Measurements from ENCODE around the gene ABHD14A. TPM values are rescaled to one million over a fixed set of nuclear protein-coding genes. Genes with fewer than 3 reads are reported as not detected.
A peak's percentile ranks its signal among the peaks of the same experiment; 100 is the strongest.

ABHD14A gene
- polyA plus RNA-seq, 4 donors, result 4.6 to 17.6 (median 10.4) TPM

DNA sequence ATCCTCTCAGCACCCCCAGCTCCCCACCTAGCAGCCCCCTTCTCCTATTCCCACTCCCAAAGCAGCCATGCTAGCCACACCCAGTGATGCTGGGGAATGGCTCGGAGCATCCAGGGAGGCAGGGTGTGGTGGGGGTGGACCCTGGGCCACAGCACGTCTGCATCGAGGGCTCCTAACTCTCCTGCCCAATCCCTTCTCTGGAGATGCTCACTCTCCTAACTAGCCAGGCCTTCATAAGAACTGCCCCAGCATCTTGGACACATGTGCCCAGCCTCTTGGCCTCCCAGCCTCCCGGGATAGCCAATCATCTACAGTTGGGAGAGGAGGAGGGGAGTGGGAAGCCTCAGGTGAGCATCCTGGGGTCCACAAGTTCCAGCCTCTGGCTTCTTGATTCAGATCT lies 10.3 kb upstream of the ABHD14A start:
- Histone ChIP-seq H3K9me3 (ENCODE audit: control insufficient read depth in 2 of 2, insufficient read depth in 1 of 2, low read depth in 1 of 2, low read length in 1 of 2) (no peaks in the 10 kb centered on the region), H3K27me3 (ENCODE audit: control insufficient read depth in 3 of 3, insufficient read depth in 3 of 3, low read length in 3 of 3) (no peaks in the 10 kb centered on the region), H3K4me1 (ENCODE audit: control insufficient read depth in 3 of 3, insufficient read depth in 2 of 3, low read depth in 1 of 3, low read length in 2 of 3) (peaks cover 0 to 41% (median 4%) of the 10 kb centered on the region in 3 donors), H3K4me3 (ENCODE audit: low read depth in 1 of 3, low read length in 3 of 3) (no peak overlapping the region), H3K27ac (ENCODE audit: low read depth in 1 of 3, low read length in 2 of 3) (no peak overlapping the region), H3K36me3 (ENCODE audit: control insufficient read depth in 3 of 3, insufficient read depth in 2 of 3, low read depth in 1 of 3, low read length in 3 of 3) (peaks cover 0 to 21% (median 0%) of the 10 kb centered on the region in 3 donors)
- FAIRE-seq, result no peak
- DNase-seq, result no peak
- 73 to 81% (median 77%) methylated on average over 4 of the region's 4 CpGs for WGBS, 3 donors

DNA sequence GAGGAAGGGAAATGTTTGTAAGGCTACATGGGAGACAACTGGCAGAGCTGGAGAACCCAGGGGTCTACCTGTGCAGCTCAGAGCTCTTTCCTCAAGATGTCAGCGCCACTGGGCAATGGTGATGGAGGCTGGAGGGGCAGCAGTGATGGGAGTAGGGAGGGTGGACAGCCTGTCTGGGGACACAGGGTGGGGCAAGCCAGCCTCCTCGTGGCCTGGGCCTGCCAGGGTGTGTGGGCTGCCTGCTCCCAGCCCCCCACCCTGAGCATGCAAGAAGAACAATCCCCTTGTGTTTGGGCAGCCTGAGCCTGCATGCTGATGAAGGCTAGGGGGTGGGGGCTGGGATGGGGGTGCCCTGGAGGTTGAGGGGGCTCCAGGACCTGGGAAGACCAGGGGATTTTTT lies 8.8 kb upstream of the ABHD14A start:
- no peak for DNase-seq
- no peak overlapping the region for H3K27ac ChIP-seq (ENCODE audit: low read depth in 1 of 3, low read length in 2 of 3)
- 63 to 80% (median 69%) methylated on average over 2 of the region's 2 CpGs for whole genome bisulfite sequencing, 3 donors
- no peak for FAIRE-seq
- peaks cover 0 to 40% (median 4%) of the 10 kb centered on the region in 3 donors for H3K4me1 ChIP-seq (ENCODE audit: control insufficient read depth in 3 of 3, insufficient read depth in 2 of 3, low read depth in 1 of 3, low read length in 2 of 3)
- H3K27me3 ChIP-seq (ENCODE audit: control insufficient read depth in 3 of 3, insufficient read depth in 3 of 3, low read length in 3 of 3), result no peaks in the 10 kb centered on the region
- H3K4me3 ChIP-seq (ENCODE audit: low read depth in 1 of 3, low read length in 3 of 3), result no peak overlapping the region
- H3K36me3 ChIP-seq (ENCODE audit: control insufficient read depth in 3 of 3, insufficient read depth in 2 of 3, low read depth in 1 of 3, low read length in 3 of 3), result peaks cover 0 to 22% (median 0%) of the 10 kb centered on the region in 3 donors
- no peaks in the 10 kb centered on the region for H3K9me3 ChIP-seq (ENCODE audit: control insufficient read depth in 2 of 2, insufficient read depth in 1 of 2, low read depth in 1 of 2, low read length in 1 of 2)

DNA sequence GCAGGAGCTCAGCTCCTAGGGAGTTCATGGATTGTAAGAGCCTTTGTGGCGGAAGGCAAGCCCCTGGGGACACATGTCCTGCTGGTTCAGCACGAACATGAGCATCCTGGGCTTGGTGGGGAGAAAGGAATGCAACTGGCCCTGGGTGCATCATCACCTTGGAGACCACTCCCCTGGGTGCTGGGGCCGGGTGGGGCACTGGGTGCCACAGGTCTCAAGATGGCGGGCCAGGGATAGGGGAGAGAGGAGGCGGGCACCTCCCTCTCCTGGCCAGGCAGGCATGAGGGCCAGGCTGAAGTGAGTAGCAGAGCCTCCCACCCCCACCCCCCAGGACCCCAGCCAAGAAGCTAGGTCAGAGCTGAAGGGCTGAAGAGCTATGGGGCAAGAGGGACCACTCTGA lies 8.4 kb upstream of the ABHD14A start:
- no peak for DNase-seq
- peaks cover 0 to 26% (median 0%) of the 10 kb centered on the region in 3 donors for H3K36me3 ChIP-seq (ENCODE audit: control insufficient read depth in 3 of 3, insufficient read depth in 2 of 3, low read depth in 1 of 3, low read length in 3 of 3)
- FAIRE-seq, result no peak
- H3K27me3 ChIP-seq (ENCODE audit: control insufficient read depth in 3 of 3, insufficient read depth in 3 of 3, low read length in 3 of 3), result no peaks in the 10 kb centered on the region
- peak overlapping the region in 2 of 3 donors; percentile 59 to 76 for H3K4me3 ChIP-seq (ENCODE audit: low read depth in 1 of 3, low read length in 3 of 3)
- H3K27ac ChIP-seq (ENCODE audit: low read depth in 1 of 3, low read length in 2 of 3), result no peak overlapping the region
- 66 to 85% (median 76%) methylated on average over 5 of the region's 5 CpGs for WGBS, 3 donors
- H3K9me3 ChIP-seq (ENCODE audit: control insufficient read depth in 2 of 2, insufficient read depth in 1 of 2, low read depth in 1 of 2, low read length in 1 of 2), result no peaks in the 10 kb centered on the region
- peaks cover 0 to 36% (median 4%) of the 10 kb centered on the region in 3 donors for H3K4me1 ChIP-seq (ENCODE audit: control insufficient read depth in 3 of 3, insufficient read depth in 2 of 3, low read depth in 1 of 3, low read length in 2 of 3)

DNA sequence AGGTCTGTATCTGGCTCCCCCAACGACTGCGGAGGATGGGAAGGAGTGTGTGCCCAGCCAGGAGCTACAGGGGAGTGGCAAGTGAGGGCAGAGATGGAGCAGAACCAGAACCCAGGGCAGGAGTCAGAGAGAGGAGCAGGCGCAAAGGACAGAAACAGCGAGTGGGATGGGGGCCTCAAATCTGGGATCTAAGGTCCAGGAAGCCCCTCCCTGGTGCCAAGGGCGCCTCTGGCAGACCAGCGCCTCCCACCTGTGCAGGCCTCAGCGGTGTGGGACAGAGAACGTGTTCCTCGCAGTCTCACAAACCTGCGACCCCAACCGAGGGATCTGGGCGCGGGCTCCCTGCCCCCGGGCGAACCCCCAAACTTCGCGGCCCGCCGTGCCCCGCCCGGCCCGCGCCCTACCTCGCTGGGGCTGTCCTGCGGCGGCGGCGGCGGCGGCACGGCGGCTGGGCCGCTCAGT lies 7.9 kb upstream of the ABHD14A start:
- Histone ChIP-seq H3K27ac (ENCODE audit: low read depth in 1 of 3, low read length in 2 of 3) (peak overlapping the region; percentile 43 to 68 (median 60)), H3K36me3 (ENCODE audit: control insufficient read depth in 3 of 3, insufficient read depth in 2 of 3, low read depth in 1 of 3, low read length in 3 of 3) (peaks cover 0 to 28% (median 0%) of the 10 kb centered on the region in 3 donors), H3K4me1 (ENCODE audit: control insufficient read depth in 3 of 3, insufficient read depth in 2 of 3, low read depth in 1 of 3, low read length in 2 of 3) (peaks cover 0 to 32% (median 4%) of the 10 kb centered on the region in 3 donors), H3K27me3 (ENCODE audit: control insufficient read depth in 3 of 3, insufficient read depth in 3 of 3, low read length in 3 of 3) (no peaks in the 10 kb centered on the region), H3K4me3 (ENCODE audit: low read depth in 1 of 3, low read length in 3 of 3) (peak overlapping the region; percentile 55 to 76 (median 59)), H3K9me3 (ENCODE audit: control insufficient read depth in 2 of 2, insufficient read depth in 1 of 2, low read depth in 1 of 2, low read length in 1 of 2) (no peaks in the 10 kb centered on the region)
- FAIRE-seq (no peak), DNase-seq (no peak)
- 5 to 7% (median 6%) methylated on average over 19 to 33 of the region's 33 CpGs for WGBS, 3 donors

DNA sequence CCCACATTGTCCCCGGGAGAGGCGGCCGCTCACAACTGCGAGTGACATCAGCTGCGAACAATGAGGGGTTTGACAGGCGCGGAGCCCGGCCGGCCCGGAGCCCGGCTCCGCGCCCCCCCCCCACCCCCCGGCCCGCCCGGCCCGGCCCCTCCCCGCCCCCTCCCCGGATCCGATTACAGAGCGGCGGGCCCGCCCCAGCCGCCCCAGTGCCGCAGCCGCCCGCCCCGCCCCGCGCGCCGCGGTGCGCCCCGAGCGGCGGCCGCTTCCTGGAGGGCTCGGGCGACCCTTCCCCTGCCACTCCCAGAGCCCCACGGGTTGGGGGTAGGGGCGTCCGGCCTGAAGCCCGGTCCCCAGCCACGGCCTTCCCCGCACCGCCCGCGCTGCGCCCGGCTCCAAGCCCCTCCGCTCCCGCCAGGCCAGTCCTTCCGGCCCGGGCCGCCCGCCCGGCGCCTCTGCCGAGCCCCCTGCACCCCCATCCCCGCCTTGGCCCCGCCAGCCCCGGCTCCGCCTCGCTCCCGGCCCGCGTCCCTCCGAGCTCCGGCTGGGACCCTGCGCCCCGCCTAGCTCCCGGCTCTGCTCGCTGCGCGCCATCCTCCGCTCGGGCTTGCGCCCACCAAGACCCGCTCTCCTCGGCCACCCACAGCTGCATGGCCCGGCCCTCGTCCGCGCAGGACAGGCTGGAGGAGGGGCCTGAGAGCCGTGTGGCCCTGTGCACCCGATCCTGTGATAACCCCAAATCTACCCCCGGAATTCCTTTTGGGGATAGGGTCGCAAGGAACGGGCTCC lies 7.3 kb upstream of the ABHD14A start, which contains the start of gene PCBP4:
Gene PCBP4, minus strand, starts transcription at position 71 of the 786 bp plus-strand sequence. CDS start 6,214 bp downstream, outside the sequence.
- Histone ChIP-seq H3K27me3 (ENCODE audit: control insufficient read depth in 3 of 3, insufficient read depth in 3 of 3, low read length in 3 of 3) (no peaks in the 10 kb centered on the region), H3K4me3 (ENCODE audit: low read depth in 1 of 3, low read length in 3 of 3) (peak within 1 kb of the TSS; percentile 62 to 76 (median 70)), H3K9me3 (ENCODE audit: control insufficient read depth in 2 of 2, insufficient read depth in 1 of 2, low read depth in 1 of 2, low read length in 1 of 2) (no peaks in the 10 kb centered on the region), H3K27ac (ENCODE audit: low read depth in 1 of 3, low read length in 2 of 3) (peak within 1 kb of the TSS; percentile 73 to 86 (median 85)), H3K4me1 (ENCODE audit: control insufficient read depth in 3 of 3, insufficient read depth in 2 of 3, low read depth in 1 of 3, low read length in 2 of 3) (peaks cover 0 to 26% (median 4%) of the 10 kb centered on the region in 3 donors), H3K36me3 (ENCODE audit: control insufficient read depth in 3 of 3, insufficient read depth in 2 of 3, low read depth in 1 of 3, low read length in 3 of 3) (peaks cover 0 to 28% (median 0%) of the 10 kb centered on the region in 3 donors)
- DNase-seq (peak; percentile 38 to 74), FAIRE-seq (no peak)
- WGBS, 3 donors, result 1 to 2% (median 1%) methylated on average over 28 to 90 of the region's 90 CpGs

GRCh38 chr3:51968170-51968775 lies 6.6 kb upstream of the ABHD14A start:
- DNase-seq (no peak), FAIRE-seq (no peak)
- peak overlapping the region; percentile 62 to 76 (median 70) for H3K4me3 ChIP-seq (ENCODE audit: low read depth in 1 of 3, low read length in 3 of 3)
- 17 to 26% (median 23%) methylated on average over 9 to 11 of the region's 11 CpGs for WGBS, 3 donors
- H3K4me1 ChIP-seq (ENCODE audit: control insufficient read depth in 3 of 3, insufficient read depth in 2 of 3, low read depth in 1 of 3, low read length in 2 of 3), result peaks cover 0 to 22% (median 4%) of the 10 kb centered on the region in 3 donors
- H3K27ac ChIP-seq (ENCODE audit: low read depth in 1 of 3, low read length in 2 of 3), result peak overlapping the region; percentile 73 to 86 (median 85)
- no peaks in the 10 kb centered on the region for H3K27me3 ChIP-seq (ENCODE audit: control insufficient read depth in 3 of 3, insufficient read depth in 3 of 3, low read length in 3 of 3)
- H3K36me3 ChIP-seq (ENCODE audit: control insufficient read depth in 3 of 3, insufficient read depth in 2 of 3, low read depth in 1 of 3, low read length in 3 of 3), result peaks cover 0 to 28% (median 0%) of the 10 kb centered on the region in 3 donors
- H3K9me3 ChIP-seq (ENCODE audit: control insufficient read depth in 2 of 2, insufficient read depth in 1 of 2, low read depth in 1 of 2, low read length in 1 of 2), result no peaks in the 10 kb centered on the region

GRCh38 chr3:51968883-51969678 lies 5.8 kb upstream of the ABHD14A start:
- Histone ChIP-seq H3K27me3 (ENCODE audit: control insufficient read depth in 3 of 3, insufficient read depth in 3 of 3, low read length in 3 of 3) (no peaks in the 10 kb centered on the region), H3K4me3 (ENCODE audit: low read depth in 1 of 3, low read length in 3 of 3) (no peak overlapping the region), H3K27ac (ENCODE audit: low read depth in 1 of 3, low read length in 2 of 3) (peak overlapping the region; percentile 17 to 62 (median 38)), H3K36me3 (ENCODE audit: control insufficient read depth in 3 of 3, insufficient read depth in 2 of 3, low read depth in 1 of 3, low read length in 3 of 3) (peaks cover 0 to 28% (median 0%) of the 10 kb centered on the region in 3 donors), H3K4me1 (ENCODE audit: control insufficient read depth in 3 of 3, insufficient read depth in 2 of 3, low read depth in 1 of 3, low read length in 2 of 3) (peaks cover 0 to 24% (median 4%) of the 10 kb centered on the region in 3 donors), H3K9me3 (ENCODE audit: control insufficient read depth in 2 of 2, insufficient read depth in 1 of 2, low read depth in 1 of 2, low read length in 1 of 2) (no peaks in the 10 kb centered on the region)
- FAIRE-seq, result no peak
- WGBS, 3 donors, result 81 to 85% (median 83%) methylated on average over 6 of the region's 6 CpGs
- DNase-seq, result no peak

DNA sequence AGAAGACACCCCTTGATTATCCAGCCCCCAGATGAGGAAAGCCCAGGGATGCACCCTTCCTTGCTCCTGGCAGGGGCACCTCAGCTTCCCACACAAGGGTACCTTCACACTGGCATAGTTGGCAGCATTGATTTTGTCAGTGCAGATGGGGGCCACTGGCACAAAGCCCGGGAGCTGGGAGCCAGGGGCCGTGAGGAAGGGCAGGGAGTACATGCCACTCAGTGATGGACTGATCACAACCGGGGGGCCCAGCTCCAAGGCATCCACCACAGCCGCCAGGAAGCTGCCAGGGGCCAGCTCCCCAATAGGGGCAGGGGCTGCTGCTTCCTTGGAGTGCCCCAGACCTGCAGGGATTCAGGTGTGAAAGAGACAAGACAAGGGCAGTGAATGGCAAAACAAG lies 5.0 kb upstream of the ABHD14A start:
- DNase-seq, result no peak

More for the DNA sequence above, 5.0 kb upstream of the ABHD14A start:
- Histone ChIP-seq H3K27ac (ENCODE audit: low read depth in 1 of 3, low read length in 2 of 3) (no peak overlapping the region), H3K36me3 (ENCODE audit: control insufficient read depth in 3 of 3, insufficient read depth in 2 of 3, low read depth in 1 of 3, low read length in 3 of 3) (peaks cover 0 to 28% (median 0%) of the 10 kb centered on the region in 3 donors), H3K27me3 (ENCODE audit: control insufficient read depth in 3 of 3, insufficient read depth in 3 of 3, low read length in 3 of 3) (no peaks in the 10 kb centered on the region), H3K4me3 (ENCODE audit: low read depth in 1 of 3, low read length in 3 of 3) (no peak overlapping the region), H3K9me3 (ENCODE audit: control insufficient read depth in 2 of 2, insufficient read depth in 1 of 2, low read depth in 1 of 2, low read length in 1 of 2) (no peaks in the 10 kb centered on the region), H3K4me1 (ENCODE audit: control insufficient read depth in 3 of 3, insufficient read depth in 2 of 3, low read depth in 1 of 3, low read length in 2 of 3) (peaks cover 0 to 31% (median 10%) of the 10 kb centered on the region in 3 donors)
- no peak for FAIRE-seq
- 57 to 73% (median 73%) methylated on average over 4 of the region's 4 CpGs for WGBS, 3 donors
